Measurements from ENCODE around the gene RABL3.

DNA sequence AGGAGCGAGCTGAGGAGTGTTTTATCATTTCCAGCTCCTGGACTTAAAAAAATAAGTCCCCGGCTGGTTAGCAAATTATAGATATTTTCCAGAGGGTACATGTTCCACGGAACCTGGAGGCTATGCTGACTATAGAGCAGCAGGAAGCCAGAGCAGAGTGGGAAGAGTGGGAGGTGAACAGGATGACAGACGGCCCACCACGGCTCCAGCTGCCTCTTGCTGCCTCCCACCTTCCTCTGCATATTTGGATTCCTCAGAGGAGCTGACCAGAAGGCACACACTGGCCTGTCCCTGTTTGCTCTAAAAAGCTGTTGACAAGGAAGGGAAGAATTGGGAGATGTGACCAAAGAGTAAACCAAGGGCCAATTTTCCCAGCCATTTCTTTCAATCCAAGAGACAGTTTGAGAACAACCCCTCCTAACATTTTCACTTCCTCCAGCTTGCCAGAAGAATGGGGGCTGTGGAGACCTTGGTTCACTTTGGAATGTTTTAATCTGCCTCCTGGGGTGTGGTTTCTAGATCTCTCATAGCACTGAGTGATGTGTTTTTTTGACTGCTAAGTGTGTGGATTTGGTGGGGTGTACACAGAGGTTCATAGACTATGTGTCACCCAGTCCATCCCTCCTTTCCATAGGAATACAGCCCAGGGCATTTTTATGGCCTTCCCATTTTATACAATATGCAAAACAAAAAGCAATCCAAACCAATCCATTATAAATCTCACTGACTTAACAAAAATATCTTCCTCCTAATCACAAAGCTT is 97.1 kb downstream of the RABL3 start:
- TF ChIP-seq CTCF (IDR thresholded peaks at IDR 0.05) (no peak), POLR2A (IDR thresholded peaks at IDR 0.05) (no peak)

All from uterus (tissue), 2 donors.